ENCODE measurements around the gene BLMH.
"Not testable (repeated sequence)": the region's sequence is repeated elsewhere in the genome, so short reads cannot be mapped to it uniquely, and the experiment has no call there.

The BLMH gene

DNA sequence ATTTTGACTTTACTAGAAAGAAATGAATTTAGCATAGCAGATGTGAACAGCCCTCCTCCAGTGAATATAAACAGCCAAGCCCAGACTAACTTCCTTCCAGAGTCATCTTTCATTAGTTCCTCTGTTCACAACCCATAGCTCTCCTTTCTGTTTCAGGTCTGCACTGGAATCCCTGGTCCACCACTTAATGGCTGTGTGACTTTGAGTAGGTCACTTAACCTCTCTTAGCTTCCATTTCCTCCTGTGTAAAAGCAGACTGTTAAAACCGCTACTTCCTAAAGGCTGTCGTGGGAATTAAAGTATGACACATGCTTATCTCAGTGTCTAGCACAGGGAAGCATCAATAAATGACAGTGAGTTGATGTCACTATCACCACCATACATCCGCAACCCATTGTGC is 63.7 kb downstream of the BLMH start:
- DNase-seq (ENCODE audit: low spot score), result no peak

DNA sequence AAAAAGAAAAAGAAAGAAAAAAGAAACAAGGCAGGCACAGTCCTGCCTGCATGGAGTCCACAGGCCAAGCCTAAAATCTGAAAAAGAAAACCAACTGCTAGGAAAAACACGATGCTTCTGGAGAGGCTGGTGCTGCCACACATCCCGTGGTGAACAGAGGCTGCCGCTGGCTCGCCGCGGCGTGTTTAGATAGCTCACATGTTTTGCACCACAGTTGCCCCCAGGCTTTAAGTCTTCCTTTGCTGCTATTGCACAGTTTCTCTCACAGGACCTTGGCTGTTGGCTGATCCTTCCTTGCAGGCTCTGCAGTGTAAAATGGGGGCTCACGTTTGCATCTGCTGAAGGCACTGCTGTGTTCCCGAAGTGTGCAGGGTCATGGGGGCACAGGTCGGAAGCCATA is 64.9 kb downstream of the BLMH start:
- no peak for DNase-seq (ENCODE audit: low spot score)

- DNase-seq (ENCODE audit: low spot score), result no peak
These were observed 65.7 kb downstream of the BLMH start for GRCh38 chr17:30225919-30226553.

- DNase-seq (ENCODE audit: low spot score), result no peak
These were observed 66.6 kb downstream of the BLMH start for GRCh38 chr17:30225112-30225511.

GRCh38 chr17:30224419-30224960 is 67.3 kb downstream of the BLMH start:
- no peak for DNase-seq (ENCODE audit: low spot score)

DNA sequence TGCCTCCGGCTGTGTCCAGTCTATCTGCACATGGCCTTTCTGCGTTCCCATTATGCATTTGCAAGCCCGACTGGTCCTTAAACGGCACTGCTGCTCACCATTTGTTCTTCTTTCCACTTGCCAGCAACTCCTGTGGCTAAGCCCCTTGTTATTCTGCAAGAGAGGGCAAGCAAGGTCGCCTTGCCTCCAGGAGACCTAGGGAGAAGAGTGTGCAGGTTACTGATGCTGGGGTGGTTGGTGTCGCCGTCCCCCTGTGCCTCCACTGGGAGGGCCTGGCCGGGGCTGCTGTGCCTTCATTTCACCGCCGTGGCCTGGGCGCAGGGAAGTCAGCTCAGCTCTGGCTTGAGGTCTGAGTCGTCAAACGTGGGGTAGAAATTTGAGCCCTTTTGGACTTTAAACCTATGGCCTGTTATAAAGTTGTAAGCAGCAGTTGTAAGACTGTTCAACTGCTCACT is 69.0 kb downstream of the BLMH start:
- DNase-seq (ENCODE audit: low spot score), result no peak

GRCh38 chr17:30222251-30222650 is 69.5 kb downstream of the BLMH start:
- no peak for DNase-seq (ENCODE audit: low spot score)

DNA sequence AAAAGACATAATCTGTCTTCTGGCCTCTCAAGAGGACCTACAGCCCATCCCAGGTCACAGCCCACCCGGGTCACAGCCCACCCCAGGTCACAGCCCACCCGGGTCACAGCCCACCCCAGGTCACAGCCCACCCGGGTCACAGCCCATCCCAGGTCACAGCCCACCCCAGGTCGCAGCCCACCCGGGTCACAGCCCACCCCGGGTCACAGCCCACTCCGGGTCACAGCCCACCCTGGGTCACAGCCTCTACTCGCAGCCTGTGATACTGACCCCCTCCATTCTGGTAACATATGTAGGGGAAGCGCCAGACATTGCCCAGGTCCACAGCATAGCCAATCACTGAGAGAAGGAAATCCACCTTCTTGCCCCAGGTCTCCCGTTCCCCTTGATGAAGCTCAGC is 70.4 kb downstream of the BLMH start:
- DNase-seq (ENCODE audit: low spot score), result no peak

DNA sequence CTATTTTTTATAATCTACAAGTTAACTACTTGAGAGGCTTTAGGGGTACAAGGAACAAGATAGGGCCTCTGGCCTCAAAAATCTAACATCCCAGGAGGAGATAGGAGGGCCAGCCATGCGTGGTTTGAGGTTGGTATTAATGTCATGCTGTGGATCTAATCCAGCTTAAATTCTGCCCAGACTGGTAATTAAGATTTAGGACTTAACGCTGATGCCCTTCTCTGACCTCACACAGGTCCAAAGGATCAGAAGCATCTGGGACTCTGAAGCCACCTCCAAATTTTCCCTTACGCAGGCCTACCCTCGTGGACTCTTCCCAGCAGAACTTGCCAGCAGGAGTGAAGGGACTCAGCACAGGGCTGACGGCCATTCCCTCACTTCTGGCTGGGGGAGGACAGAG is 71.3 kb downstream of the BLMH start:
- no peak for DNase-seq (ENCODE audit: low spot score)

- DNase-seq (ENCODE audit: low spot score), result no peak
These were observed 71.9 kb downstream of the BLMH start for GRCh38 chr17:30219833-30220232.

DNA sequence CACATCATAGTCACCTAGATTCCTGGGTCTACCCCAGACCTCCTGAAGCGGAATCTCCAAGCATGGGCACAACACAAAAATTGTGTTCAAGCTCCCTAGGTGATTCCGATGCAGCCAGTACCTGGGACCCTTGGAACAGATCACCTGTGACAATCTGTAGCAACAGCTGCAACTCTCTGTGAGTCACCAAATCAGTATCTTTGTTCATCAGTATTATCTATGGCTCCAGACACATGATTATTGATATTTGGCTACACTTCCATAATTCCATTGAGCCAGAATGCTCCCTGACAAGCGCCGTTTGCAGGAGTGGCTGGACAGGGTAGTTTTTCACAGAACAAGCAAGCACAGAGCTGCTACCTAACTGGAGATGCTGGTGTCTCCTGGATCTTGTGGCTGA is 72.4 kb downstream of the BLMH start:
- no peak for DNase-seq (ENCODE audit: low spot score)

GRCh38 chr17:30218799-30219198 is 72.9 kb downstream of the BLMH start:
- DNase-seq (ENCODE audit: low spot score), result no peak

DNA sequence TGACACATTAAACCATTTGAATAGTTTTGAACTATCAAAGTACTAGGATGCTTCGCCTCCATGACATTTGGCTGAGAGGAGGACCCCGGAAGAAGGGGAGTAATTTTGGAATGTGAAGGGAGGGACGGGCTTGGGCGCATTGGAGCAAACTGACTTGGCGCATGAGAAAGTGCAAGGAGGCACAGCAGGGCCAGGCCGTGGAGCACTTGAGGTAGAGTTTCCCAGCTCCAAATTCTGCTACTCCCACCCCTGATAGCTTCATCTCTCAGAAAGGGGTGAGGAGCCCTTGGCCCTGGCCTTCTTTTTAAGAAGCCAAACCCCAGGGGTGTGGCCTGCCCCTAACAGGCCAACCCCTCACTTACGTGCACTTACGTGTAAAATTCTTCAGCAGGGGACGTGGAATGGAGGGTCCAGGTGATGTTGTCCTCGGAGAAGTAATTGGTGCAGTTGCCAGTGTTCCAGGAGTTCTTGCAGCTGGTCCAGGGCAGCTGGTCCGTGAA is 73.9 kb downstream of the BLMH start:
- no peak for DNase-seq (ENCODE audit: low spot score)

DNA sequence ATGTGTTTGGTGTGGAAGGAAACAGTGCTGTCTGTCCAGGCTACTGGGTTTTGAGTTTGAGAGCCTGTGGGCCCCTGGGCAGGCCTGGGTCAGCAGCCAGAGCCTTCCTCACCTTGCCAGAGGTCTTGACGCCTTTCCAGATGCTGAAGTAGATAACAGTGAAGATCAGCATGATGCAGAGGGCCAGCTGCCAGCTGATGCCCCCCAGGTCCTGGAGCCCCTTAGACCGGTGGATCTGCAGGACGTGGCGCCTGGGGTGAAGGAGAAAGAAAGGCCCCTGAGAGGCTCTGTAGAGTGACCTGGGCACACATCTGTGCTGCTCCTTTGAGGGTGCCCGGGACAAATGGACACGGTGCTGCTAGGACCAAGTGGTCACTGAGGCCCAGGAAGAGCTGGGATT is 74.7 kb downstream of the BLMH start:
- DNase-seq (ENCODE audit: low spot score), result no peak

DNA sequence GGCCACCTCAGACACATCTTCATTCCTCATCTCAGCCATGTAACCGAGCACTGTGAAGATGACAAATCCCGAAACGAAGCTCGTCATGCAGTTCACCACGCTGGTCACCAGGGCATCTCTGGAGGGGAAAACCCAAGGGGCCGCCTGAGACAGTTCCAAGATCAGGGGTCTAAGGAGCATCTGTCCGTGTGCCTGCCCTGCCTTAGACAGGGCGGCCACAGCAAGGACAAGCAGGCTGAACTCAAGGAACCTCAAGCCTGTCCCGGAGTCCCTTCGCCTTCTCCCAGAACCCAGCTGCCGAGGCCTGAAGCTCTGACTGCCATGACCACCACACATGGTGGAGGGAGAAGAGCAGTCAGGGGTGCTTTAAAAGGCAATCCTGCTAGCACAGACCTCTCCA is 79.0 kb downstream of the BLMH start:
- DNase-seq (ENCODE audit: low spot score), result no peak

- no peak for DNase-seq (ENCODE audit: low spot score)
These were observed 80.4 kb downstream of the BLMH start for GRCh38 chr17:30211371-30211770.

GRCh38 chr17:30210901-30211300 is 80.8 kb downstream of the BLMH start:
- no peak for DNase-seq (ENCODE audit: low spot score)

- DNase-seq (ENCODE audit: low spot score), result no peak
These were observed 81.4 kb downstream of the BLMH start for GRCh38 chr17:30210366-30210765.

DNA sequence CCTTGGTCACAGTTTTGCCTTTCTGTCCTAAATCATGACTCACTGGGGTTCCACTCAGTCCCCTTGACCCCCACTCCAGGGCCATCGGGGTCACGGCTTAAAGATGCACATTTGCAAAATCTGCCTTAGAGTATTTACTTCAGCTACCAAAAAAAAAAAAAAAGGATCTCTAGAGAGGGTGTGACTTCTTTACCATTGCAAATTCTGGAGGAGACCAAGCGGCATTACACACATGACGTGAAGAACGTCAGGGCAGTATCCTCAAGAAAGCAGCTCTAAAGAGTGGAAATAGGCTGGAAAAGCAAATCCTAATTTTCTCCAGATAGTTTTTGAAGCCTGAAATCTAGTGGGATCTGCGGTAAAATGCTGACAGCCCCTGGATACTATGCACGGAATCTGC is 81.8 kb downstream of the BLMH start:
- DNase-seq (ENCODE audit: low spot score), result no peak

- DNase-seq (ENCODE audit: low spot score), result no peak
These were observed 83.5 kb downstream of the BLMH start for GRCh38 chr17:30208214-30208613.

DNA sequence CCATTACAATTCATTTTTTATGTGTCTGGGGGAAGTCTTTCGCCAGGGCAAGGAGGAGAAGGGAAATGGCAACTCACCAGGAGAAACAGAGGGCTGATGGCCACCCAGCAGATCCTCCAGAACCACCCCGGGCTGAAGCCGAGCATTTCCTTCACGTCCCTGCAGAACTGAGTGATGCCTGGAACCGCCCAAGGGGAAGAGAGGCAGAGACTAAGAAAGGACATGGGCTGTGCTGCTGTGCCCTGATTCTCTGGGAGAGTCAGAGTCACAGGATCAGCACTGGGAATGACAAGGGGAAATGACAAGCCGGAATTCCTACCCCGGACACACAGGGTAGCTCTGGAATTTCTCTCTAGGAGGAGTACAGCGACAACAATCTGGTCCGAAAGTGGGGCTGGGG is 84.1 kb downstream of the BLMH start:
- DNase-seq (ENCODE audit: low spot score), result no peak

GRCh38 chr17:30203471-30203981 is 88.2 kb downstream of the BLMH start:
- DNase-seq (ENCODE audit: low spot score), result no peak

DNA sequence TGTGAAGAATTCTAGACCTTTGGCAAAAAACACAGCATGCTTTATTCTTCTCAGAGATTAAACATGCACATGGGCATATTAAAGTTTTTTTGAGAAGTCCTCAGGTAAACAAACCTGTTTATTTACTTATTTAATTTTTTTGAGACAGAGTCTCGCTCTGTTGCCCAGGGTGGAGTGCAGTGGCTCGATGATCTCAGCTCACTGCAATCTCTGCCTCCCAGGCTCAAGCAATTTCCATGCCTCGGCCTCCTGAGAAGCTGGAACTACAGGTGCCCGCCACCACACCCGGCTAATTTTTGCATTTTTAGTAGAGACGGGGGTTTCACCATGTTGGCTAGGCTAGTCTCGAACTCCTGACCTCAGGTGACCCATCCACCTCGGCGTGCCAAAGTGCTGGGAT is 91.1 kb downstream of the BLMH start:
- not testable (repeated sequence) for DNase-seq (ENCODE audit: low spot score)

GRCh38 chr17:30200106-30200505 is 91.6 kb downstream of the BLMH start:
- no peak for DNase-seq (ENCODE audit: low spot score)

All from AG08395 (cell line).